D721Med (cell line): ENCODE measurements around the gene DIS3L2.
"Not testable (repeated sequence)": the region's sequence is repeated elsewhere in the genome, so short reads cannot be mapped to it uniquely, and the experiment has no call there.

Experiments
- DNase-seq: peaks from one replicate; pipeline ENCODE4 v3.0.0; 2011; ENCODE audit warnings: low spot score; ENCODE audit not compliant: insufficient read length
- FAIRE-seq: peaks from 2 replicates; lab custom pipeline; 2011; peaks lifted over from hg19 to GRCh38; lab: Jason Lieb, UNC
- CTCF ChIP-seq: IDR thresholded peaks from 2 replicates; pipeline ENCODE4 v1.5.1; 2012; ENCODE audit warnings: mild to moderate bottlenecking, control low read depth; ENCODE audit not compliant: insufficient read depth; ENCODE audit errors: missing control alignments

The DIS3L2 gene

GRCh38 chr2:232330068-232330999, 368.8 kb downstream of the DIS3L2 start:
- FAIRE-seq (no peak), DNase-seq (no peak)
- no peak for TF ChIP-seq CTCF

- not testable (repeated sequence) for DNase-seq
Measured at GRCh38 chr2:232331061-232331460, 369.5 kb downstream of the DIS3L2 start.

DNA sequence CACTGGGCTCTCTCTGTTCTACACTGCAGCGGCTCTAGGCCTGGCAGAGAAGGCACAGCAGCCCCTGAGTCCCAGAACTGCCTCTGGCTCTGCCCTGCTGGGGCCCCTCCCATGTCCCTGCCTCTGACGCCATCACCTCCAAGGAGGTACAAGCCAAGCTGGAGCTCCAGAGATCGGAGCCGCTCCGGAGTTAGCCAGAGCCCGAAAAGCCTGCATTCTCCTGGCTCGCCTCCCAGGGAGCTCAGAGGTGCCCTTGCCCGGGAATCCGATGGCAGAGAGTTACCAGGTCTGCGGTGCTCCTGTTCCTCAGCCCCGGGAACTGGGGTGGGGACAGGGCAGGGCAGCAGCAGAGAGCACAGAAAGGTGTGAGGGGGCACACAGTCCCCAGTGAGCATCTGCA, 370.1 kb downstream of the DIS3L2 start:
- not testable (repeated sequence) for FAIRE-seq, DNase-seq

More at GRCh38 chr2:232331061-232331460, 369.5 kb downstream of the DIS3L2 start:
- FAIRE-seq, result not testable (repeated sequence)

DNA sequence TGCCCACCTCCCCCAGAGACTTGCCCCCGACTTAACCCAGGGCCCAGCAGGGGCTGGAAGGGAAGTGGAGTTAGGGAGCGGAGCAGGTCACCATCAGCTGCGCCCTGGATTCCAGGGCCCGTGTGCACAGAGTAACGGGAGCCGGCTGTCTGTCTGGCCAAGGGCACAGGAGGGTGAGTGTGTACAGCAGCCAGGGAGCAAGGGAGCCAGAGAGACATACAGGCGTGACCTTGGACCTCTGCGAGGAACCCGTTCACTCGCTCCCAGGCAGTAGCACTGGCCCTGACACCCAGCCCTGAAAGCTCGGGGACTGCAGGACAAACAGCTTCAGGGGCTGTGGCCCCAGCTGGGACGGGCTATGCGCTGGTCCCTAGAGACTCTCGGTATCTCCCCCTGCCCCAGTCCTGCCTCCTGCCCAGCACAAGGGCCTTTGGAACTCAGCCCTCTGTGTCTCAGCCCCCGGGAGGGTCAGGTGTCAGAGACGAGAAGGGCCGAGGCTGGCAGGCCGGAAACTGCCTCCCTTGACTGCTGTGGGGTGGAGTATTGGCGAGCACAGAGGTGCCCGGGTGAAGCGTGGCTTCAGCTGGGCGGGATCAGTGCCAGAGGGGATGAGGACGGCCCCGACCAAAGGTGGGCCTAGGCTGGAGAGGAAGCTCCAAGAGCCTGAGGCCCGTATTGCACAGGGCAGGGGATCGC, 370.9 kb downstream of the DIS3L2 start:
- not testable (repeated sequence) for FAIRE-seq, DNase-seq

GRCh38 chr2:232332940-232333259, 371.4 kb downstream of the DIS3L2 start:
- no peak for FAIRE-seq
- no peak for TF ChIP-seq CTCF
- DNase-seq, result no peak

DNA sequence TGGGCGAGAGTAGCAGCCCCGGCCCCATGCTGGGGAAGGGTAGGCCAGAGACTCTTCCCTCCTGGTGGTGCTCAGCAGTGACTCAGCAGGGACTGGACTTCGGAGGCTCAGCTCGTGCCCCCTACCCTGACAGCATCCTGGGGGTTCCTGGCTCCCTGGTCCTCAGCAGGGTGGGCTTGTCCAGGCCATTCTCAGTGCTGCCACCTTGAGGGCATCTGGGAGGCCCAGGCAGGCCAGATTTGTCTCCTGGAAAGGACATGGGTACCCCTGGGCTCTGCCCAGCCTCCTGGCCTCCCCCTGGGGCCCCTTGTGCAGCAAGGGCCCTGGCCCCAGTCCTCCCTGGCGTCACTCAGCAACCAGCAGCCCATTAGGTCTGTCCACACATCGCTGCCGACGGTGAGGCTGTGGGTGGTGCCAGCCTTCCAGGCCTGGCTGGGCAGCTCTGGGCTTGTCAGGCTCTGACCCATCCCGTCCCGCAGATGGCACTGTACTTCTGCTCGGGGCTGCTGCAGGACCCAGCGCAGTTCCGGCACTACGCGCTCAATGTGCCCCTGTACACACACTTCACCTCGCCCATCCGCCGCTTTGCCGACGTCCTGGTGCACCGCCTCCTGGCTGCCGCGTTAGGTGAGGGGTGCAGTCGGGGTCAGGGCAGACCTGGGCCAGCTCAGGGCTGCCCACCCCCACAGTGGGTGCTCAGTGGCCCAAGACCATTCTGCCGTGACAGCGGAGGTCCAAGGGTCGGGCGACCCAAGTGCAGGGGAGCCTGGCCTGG, 372.0 kb downstream of the DIS3L2 start:
- peak; percentile 35 for TF ChIP-seq CTCF
- DNase-seq, result no peak
- no peak for FAIRE-seq

GRCh38 chr2:232334136-232334884, 372.8 kb downstream of the DIS3L2 start:
- FAIRE-seq, result not testable (repeated sequence)

GRCh38 chr2:232334885-232335205, 373.3 kb downstream of the DIS3L2 start:
- FAIRE-seq, DNase-seq: not testable (repeated sequence)

More at GRCh38 chr2:232334136-232334884, 372.8 kb downstream of the DIS3L2 start:
- not testable (repeated sequence) for DNase-seq

GRCh38 chr2:232335206-232335858, 373.8 kb downstream of the DIS3L2 start:
- not testable (repeated sequence) for DNase-seq, FAIRE-seq
- peak; percentile 14 for TF ChIP-seq CTCF
